GM12874 (cell line): ENCODE data around the gene DGLUCY.
A peak's percentile ranks its signal among the peaks of the same experiment; 100 is the strongest.

Source experiments
- CTCF ChIP-seq: IDR thresholded peaks from 2 replicates; pipeline ENCODE4 v1.5.1; 2011; ENCODE audit warnings: low read depth, mild to moderate bottlenecking, control low read depth, low read length, moderate library complexity; ENCODE audit not compliant: insufficient read depth

Gene DGLUCY

DNA sequence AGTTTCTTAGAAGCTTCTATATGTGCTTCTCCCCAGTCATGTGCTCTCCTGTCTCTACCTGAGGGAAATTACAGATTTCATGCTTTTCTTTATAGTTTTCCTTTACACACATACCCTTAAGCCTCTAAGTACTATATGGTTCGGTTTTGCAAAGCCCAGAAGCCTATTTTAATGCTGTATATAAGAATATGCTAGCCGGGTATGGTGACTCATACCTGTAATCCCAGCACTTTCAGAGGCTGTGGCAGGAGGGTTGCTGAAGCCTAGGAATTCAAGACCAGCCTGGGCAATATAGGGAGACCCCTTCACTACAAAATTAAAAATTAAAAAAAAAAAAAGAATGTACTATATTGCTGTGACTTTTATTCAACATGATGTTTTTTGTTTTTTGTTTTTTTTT is 15.4 kb downstream of the DGLUCY start:
- no peak for TF ChIP-seq CTCF

GRCh38 chr14:91135039-91135438 is 21.2 kb downstream of the DGLUCY start:
- no peak for TF ChIP-seq CTCF

DNA sequence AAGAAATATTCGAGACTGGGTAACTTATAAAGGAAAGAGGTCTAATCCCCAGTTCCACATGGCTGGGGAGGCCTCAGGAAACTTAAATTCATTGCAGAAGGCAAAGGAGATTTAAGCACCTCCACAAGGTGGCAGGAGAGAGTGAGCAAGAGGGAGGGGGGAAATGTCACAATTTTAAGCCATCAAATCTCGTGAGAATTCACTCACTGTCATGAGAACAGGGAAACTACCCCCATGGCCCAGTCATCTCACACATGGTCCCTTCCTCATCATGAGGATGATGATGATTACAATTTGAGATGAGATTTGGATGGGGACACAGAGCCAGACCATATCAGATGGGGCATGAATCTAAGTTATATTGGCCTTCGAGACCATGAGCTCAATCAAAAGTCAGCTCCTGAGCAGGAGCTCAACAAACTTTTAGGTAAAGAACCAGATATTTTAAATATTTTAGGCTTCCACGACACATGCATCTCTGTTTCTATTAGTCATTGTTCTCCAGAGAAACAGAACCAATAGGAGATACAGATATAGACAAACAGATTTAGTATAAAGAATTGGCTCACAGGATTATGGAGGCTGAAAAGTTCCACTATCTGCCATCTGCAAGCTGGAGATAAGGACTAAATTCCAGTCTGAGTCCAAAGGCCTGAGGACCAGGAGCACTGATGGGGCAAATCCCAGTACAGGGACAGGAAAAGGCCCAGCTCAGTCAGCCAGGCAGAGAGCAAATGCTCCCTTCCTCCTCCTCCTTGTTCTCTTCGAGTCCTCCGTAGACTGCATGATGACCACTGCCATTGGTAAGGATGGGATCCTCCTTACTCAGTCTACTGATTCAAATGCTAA is 24.9 kb downstream of the DGLUCY start:
- peak; percentile 46; the same call in 1 of the 2 replicates for TF ChIP-seq CTCF

DNA sequence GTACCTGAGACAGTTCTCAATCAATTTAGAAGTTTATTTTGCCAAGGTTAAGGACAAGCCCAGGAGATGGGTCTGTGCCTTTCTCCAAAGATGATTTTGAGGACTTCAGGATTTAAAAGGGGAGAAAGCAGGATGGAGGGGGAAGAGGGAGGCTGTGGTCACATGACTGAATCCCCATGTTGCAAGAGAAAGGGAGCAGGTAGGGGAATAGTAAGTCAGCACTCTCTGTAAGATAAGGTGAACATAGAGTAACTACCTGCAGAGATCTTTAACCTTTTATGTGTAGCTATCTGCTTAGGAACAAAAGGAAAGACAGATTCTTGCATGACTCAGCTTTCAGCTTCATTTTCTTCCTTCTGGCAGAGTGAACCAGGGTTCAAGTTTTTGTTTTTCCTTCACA is 25.9 kb downstream of the DGLUCY start:
- TF ChIP-seq CTCF, result no peak

DNA sequence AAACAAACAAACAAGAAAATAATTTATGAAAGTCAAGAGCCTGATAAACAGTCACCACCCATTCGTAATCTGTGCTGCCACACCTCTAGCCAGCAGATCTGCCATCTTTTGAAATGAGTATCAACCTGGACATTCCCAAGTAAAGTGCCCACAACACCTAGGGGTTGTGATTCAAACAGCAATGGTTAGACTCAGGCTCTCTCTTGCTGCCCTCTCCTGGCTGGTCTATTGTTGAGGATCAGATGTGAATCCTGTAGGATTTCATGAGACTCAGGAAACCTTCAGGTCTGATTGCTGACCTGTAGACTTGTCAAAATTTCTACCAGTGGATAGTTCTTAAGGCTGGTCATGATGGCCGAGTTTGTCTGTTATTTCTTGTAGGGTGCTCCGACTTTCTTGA is 26.8 kb downstream of the DGLUCY start:
- 0 out of 2 replicates have a peak, but pooled peaks have one; percentile 11 for TF ChIP-seq CTCF

DNA sequence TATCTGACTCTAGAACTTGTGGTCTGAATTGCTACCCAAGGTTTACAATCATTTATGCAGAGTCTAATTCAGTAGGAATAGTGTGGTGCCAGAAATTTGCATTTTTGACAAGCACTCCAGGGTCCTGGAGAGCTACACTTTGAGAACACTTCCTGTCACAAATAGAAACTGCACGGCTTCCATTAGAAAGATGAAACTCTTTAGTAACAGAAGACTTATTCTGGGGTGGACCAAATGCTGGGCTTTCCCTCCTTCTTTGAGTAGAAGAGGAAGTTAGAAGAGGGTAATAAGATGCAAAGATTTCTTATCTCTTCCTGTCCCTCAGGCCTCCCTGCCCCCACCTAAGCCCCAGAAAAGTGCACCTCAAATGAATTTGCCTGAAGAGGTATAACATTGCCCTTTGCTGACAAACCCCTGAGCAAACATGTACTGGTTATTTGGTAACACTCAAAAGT is 28.4 kb downstream of the DGLUCY start:
- no peak for TF ChIP-seq CTCF

GRCh38 chr14:91143862-91144261 is 30.0 kb downstream of the DGLUCY start:
- no peak for TF ChIP-seq CTCF
